DMS 273 treated with DMSO at 0.1 percent for 48 hours (cell line): ENCODE results near the gene TP53AIP1.
A peak's percentile ranks its signal among the peaks of the same experiment; 100 is the strongest.

Source experiments
- DNase-seq: peaks from one replicate; lab custom pipeline; 2025; lab: John Stamatoyannopoulos, UW

TP53AIP1 gene

GRCh38 chr11:128942817-128943427 is at the start of gene TP53AIP1:
Gene TP53AIP1 (minus strand): TSS chr11:128942871. CDS start chr11:128937818, 5,053 bp downstream.
- no peak for DNase-seq

DNA sequence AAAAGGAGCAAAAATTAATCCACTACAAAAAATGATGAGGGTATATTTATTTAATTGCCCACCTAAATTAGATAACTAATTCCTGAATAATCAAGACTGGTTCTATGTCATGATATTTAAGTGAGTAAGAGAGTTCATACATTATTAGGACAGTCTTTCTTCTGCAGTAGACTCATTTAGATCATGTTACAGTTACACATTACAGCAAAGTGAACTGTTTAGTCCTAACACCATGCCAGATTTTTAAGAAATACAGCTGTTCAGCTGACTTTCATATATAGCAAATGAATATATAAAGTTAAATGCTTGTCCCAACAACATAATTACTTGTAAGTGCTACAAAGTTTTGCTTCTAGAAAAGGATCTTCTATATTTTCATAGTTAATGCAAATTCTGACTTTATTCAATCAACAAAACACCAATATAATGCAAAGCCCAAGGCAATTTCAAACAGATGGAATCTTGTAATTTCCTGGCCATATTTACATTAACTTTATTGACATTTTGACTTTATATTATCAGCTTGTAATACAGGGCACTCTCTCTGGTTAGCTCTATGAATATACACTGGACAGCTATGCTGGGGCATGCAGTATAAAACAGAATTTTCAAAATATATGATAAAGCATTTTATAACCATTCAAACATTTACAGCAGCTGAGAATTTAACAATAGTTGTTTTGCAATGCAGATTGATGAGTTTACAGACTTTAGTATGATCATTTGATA is 45.7 kb upstream of the TP53AIP1 start:
- no peak for DNase-seq

- DNase-seq: no peak
These were observed 43.2 kb upstream of the TP53AIP1 start for GRCh38 chr11:128985880-128986279.

- DNase-seq: no peak
These were observed 40.4 kb upstream of the TP53AIP1 start for GRCh38 chr11:128983023-128983422.

DNA sequence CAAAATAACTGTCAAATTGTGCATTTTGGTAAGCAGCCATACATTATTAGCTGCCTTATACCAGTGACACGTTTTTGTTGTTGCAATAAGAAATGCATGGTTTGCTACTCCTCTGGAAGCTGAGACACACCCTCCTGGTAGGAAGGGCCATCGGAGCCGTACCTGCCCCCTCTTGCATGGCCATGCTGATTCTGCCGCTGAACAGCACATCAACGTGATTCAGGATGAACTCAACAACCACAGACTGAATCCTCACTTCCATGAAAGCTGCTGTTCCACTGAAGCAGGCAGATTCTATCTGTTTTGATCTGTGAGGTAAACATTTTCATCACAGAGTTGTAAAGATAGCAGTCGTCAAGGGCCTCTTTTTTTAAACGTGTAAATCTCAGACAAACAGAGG is 38.6 kb upstream of the TP53AIP1 start:
- DNase-seq: no peak

DNA sequence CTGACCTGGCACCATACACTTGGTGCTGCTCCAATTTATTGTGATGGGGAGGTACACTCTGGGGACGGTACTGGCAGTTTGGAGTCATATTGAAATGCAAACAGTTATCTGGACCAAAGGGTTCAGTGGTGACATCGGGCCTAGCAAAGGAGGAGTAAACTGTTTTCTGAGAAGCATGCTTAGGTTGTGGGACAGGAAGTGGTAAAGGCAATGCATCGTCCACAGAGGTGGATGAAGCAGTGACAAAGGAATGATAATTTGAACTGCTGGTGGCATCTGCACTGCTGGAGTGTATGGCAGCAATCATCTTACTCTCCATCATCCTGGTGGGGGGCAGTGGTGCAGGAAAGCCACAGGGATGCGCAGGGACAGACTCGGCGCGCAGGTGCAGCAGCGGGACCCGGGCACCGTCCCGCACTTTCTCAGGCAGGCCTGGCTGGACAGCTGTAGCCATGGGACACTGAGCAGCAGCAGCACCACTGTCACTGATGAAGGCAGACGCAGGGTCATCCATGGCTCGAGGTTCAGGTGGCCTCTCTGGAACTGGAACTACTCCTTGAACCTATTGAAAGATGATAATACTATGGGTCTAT is 28.0 kb upstream of the TP53AIP1 start:
- DNase-seq: no peak

GRCh38 chr11:128968916-128969315 is 26.2 kb upstream of the TP53AIP1 start:
- no peak for DNase-seq

- no peak for DNase-seq
These were observed 24.9 kb upstream of the TP53AIP1 start for GRCh38 chr11:128967578-128967977.

DNA sequence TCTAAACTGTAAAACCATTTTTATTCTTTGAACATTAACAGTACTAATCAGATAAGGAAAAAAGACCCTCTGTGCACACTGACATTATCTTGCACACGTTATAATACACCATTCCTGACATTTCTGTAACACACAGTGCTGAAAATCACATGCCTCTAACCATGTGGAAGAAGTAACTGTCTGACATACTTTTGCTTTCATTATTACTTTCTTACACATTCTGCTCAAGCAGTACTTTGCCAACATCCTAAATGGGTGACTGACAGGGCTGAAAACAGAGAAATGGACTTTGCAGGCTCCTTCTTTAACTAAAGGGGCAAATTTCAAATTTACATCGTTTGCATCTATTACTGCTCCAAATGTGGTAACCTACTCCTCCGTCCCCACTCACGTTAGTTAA is 22.8 kb upstream of the TP53AIP1 start:
- no peak for DNase-seq

GRCh38 chr11:128964463-128964930 is 21.8 kb upstream of the TP53AIP1 start:
- peak; percentile 67 for DNase-seq

GRCh38 chr11:128963744-128964325 is 21.2 kb upstream of the TP53AIP1 start:
- DNase-seq: peak; percentile 82

- peak; percentile 26 for DNase-seq
These were observed 20.2 kb upstream of the TP53AIP1 start for GRCh38 chr11:128962896-128963295.

GRCh38 chr11:128961645-128962044 is 19.0 kb upstream of the TP53AIP1 start:
- no peak for DNase-seq

DNA sequence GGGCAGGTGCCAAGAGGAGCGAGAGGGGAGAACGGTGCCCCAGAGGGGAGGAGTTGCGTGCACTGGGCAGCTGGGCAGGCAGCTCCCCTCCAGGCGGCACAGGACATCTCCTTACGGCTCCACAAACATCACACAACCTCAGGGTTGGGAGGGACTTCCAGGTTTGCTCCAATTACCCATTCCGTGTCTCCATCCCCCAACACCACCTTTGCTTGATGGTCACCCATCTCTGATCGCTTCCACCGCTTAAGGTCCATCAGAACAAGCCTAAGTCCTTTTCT is 14.5 kb upstream of the TP53AIP1 start:
- no peak for DNase-seq

- peak; percentile 48 for DNase-seq
These were observed 13.9 kb upstream of the TP53AIP1 start for GRCh38 chr11:128956401-128957201.

- DNase-seq: no peak
These were observed 13.0 kb upstream of the TP53AIP1 start for GRCh38 chr11:128955636-128956035.

GRCh38 chr11:128953151-128953550 is 10.5 kb upstream of the TP53AIP1 start:
- DNase-seq: no peak

- DNase-seq: no peak
These were observed 7.3 kb upstream of the TP53AIP1 start for GRCh38 chr11:128949791-128950454.

- DNase-seq: no peak
These were observed 5.9 kb upstream of the TP53AIP1 start for GRCh38 chr11:128948583-128948982.

- DNase-seq: no peak
These were observed 5.1 kb upstream of the TP53AIP1 start for GRCh38 chr11:128947773-128948172.

DNA sequence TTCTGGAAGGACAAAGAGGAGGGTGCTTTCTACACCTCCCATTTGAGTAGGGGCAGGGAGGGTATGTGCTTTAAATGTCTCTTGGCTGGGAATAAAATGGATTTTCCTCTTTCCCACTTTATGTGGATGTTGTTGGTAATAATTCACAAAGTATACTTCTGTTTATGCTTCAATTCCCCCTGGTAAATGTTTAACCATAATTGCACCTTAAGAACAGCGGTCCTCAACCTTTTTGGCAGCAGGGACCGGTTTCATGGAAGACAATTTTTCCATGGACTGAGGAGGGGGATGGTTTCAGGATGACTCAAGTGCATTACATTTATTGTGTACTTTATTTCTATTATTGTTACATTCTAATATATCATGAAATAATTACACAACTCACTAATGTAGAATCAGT is 4.0 kb upstream of the TP53AIP1 start:
- no peak for DNase-seq
